Cardiac septum (tissue), 1 donor: ENCODE measurements around the gene RD3L. TPM values are rescaled to one million over a fixed set of nuclear protein-coding genes. Genes with fewer than 3 reads are reported as not detected.

Experiments
- DNase-seq: peaks from one replicate; pipeline ENCODE4 v3.0.0-alpha.2; 2020; ENCODE audit warnings: low spot score
- intact Hi-C: fragments of 100-400 bp; cut with DNase I; formaldehyde crosslinking; loops from one replicate; pipeline ENCODE4 v1.14.0; 2022
- total RNA-seq: library from RNA; stranded (reverse); fragmentation: NEBNext Ultra II Directional; extraction: Animal tissue kit (Norgen Biotek cat#: 25700); gene quantifications from one replicate; pipeline ENCODE4 v1.2.1, GENCODE V29; 2021
- donor health status: DM: no; HTN: no; CAD: no.

RD3L gene
- total RNA-seq, 1 donor from 2014 or later, result 13.1 TPM

DNA sequence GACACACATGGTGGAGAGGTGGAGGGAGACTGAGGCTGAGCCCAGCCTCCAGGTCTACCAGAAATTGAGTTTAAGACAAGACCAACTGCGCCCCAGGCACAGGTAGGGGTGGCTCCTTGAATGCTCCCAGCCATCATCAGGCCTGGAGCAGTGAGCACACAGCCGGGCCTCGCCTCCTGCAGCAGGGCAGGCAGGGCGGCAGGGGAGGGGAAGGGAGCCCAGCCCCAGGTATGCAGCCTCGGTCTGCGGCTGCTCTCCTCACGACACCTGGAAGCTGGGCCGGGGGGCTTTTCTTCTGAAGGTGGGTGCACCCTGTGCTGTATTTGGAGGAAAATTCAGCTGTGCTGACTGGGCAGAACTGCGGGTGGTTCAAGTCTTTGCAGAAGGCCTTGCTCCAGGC lies 43.6 kb downstream of the RD3L start:
- intact Hi-C loops, result no loop called here
- no peak for DNase-seq

DNA sequence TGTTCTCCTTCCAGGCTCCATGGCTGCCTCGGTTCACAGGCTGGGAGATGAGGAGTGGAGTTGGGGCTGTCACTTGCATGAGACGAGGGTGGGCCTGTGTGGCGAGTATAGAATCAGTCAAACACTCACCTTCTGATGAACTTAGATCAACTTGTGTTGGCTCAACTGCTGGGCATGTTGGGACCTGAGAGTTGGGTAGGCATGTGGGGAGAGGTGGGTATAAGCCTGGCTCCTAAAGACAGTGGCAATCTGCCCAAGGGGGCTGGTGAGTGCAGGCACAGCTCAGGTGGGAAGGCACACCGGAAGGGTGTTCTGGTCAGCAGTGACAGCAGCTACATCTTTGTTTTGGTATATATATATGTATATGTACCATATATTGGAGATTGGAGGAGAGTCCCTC lies 44.1 kb downstream of the RD3L start:
- DNase-seq, result no peak
- intact Hi-C loops, result no loop called here

DNA sequence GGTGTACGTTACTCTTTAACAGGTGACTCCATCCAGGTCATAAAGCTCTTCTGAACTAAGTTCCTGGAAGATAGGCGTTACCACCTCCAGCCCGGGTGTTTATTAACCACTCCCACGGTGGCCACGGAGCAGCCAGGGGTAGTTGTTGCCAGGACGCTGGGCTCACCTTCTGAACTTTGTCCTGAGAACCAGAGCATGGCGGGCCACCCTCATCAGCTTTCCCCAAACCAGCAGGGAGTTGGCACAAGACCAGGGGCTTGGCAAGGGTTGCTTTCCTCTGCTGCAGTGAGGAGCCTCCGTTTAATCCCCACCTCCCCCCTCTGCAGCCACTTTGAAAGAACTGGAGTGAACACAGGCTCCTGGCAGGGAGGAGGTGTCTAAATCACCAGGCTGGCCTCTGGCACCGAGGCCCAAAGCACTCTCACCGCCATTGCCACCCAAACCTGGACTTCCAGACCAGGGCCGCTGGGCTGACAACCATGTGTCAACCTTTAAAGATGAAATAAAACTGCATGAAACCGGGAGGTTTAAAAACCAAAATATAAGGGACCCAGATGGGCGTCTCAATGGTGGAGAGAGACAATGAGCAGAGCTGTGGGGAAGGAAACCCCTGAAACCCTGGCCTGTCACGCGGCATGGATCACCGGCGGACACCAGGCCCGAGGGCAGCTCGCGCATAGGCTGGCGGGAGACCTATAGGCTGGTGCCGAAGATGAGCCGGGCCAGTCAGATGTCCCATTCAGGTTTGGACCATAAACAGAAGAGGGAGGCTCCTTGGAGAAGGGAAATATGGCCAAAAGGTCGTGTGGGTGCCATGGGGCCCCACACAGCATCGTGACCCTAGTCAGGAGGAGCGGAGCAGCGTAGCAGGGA lies 45.0 kb downstream of the RD3L start:
- intact Hi-C loops, result no loop called here
- no peak for DNase-seq

DNA sequence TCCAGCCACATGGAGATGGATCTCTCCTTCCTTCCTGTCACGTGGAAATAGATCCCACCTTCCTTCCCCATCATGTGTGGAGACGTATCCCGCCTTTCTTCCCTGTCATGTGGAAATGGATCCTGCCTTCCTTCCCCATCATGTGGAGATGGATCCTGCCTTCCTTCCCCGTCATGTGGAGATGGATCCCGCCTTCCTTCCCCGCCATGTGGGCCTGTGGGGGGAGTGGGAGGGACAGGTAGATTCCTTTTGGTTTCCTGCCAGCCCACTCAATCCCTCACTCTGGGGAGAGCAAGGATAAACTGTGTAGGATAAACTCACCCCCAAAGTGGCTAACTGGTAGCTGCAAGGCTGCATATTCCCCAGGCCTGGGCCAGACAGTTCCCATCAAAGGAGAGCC lies 45.8 kb downstream of the RD3L start:
- DNase-seq, result no peak
- intact Hi-C loops, result no loop called here

DNA sequence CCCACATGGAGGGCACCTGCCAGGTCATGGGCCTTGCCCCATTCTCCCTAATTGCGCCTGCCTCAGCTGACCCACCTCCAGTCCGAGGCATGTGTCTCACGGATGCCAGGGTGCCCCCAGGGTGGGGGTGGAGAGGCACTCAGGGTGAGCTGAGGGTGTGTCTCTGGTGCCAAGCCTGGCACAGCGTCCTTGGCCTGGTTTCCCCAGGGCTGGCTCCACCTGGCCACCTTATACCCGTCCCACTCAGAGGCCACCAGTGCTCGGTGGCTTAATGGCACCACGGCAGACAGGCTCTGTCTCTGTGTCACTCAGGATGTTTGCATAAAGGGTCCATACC lies 47.6 kb downstream of the RD3L start:
- DNase-seq, result no peak
- intact Hi-C loops, result no loop called here

DNA sequence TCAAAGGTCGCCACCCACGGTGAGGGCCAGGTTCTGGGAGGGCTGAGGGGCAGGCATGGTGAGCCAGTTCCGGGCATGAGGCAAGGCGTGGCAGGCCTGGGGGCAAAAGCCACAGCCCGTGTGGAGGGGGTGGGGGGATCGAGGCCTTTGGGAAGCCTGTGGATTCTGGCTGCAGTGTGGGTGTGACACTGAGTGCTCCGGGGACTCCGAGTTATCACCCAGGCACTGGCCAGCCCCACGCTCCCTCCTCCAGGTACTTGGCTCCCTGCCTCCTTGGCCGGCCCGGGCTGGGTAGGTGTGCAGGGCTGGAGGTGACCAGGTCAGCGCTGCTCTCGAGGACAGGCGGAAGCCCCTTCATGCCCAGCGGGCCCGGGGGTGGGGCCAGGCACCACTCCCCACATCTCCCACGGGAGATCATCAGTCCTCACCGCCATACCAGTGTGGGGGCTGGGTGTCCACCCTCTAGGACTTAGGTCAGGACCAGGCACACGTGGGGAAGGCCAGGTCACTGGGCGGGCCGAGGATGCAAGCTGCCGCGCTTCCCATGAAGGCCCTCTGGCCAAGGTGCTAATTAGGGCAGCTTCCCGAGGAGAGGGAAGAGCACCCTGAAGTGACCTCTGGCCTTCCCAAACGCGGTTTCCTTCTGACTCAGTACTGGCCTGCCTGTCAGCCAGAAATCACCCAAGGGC lies 48.2 kb downstream of the RD3L start:
- intact Hi-C loops, result no loop called here
- DNase-seq, result no peak

DNA sequence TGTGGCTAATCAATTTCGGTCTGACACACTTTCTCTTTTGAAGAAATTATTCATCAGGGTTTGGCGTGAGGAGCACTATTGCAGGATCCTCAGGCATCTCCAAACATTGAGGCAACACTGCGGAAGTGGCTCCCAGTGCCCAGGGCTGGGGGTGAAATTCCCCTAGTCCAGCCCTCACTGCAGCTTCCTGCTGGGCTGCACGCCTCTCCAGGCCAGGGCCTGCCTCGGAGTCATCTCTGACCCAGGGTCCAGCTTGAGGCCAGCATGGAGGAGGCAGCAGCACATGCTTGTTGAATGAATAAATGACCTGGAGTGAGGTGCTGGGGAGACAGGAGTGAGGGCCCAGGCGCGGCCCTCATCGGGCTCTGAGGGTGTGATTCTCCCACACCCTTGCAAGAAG lies 50.1 kb downstream of the RD3L start:
- DNase-seq, result no peak

DNA sequence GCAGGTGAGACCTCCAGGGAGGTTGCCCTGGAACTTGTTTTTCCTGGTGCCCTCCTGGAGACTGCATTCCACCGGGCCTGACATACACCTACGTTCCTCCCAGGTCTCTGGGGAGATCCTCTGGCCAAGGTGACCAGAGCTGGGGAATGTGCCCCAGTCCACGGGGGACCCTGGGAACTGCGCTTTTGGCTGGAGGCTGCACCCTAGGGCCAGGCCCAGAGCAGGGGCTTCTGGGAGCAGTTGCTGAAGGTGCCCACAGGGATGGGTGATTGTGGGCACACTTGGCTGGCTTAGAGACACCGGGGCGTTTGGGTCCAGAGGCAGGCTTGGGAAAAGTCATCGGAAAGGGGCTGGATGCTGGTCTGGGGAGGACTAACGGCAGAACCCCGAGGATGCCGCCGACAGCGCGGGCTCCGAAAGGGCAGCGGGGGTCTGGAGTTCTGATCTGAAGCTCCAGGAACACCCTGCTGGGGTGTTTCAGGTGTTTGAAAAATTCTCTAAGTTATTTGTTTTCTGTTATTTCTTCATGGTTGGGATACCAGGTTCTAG lies 50.6 kb downstream of the RD3L start:
- no peak for DNase-seq
- intact Hi-C loops, result no loop called here

More for the DNA sequence above, 50.1 kb downstream of the RD3L start:
- intact Hi-C loops, result no loop called here

DNA sequence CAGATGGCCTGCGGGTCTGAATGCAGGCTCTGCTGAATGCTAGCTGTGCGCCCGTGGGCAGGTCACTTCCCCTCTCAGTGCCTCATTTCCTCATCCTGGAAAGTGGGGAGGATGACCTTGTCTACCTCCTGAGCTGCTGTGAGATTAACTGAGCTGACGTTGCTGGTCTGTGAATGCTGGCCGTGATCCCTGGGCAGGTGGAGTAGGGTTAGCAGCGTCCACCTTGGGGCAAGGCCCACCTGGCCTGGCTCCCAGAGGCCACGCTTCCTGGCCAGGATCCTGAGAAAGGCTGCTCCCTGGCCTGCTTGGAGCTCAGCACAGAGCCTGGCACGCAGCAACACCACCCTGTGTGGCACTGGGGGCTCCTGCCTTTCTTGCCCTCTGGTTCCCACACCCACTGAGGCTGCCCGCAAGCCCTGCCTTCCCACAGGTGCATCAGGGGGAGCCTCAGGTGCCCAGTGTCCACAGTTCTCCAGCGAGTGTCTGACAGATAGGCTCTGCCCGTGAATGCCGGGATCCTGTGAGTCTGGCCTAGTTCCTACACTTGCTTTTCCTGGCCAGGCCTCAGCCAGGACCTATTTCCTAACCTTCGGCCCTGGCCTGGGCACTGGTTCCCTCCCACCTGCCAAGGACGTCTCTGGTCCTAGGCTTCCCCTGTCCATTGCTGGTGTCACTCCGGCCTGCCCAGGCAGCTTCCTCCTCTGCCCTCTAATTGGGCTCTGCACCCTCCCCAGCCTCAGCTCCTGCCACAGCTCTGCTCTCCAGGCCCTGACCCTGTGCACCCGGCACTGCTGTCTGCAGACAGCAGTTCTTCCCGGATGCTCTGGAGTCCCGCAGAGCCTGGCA lies 51.3 kb downstream of the RD3L start:
- DNase-seq, result no peak
- intact Hi-C loops, result no loop called here

Other genes with a start within 250 kb of the RD3L start
- 3.9 TPM for gene XRCC3, start 227.1 kb downstream of the RD3L start, total RNA-seq
- gene ZFYVE21, start 226.7 kb downstream of the RD3L start, total RNA-seq, result 60.9 TPM
- 67.8 TPM for gene PPP1R13B, start 95.0 kb downstream of the RD3L start, total RNA-seq
- 3.3 TPM for gene TDRD9, start 14.1 kb downstream of the RD3L start, total RNA-seq
- 4.4 TPM for gene ASPG, start 143.2 kb upstream of the RD3L start, total RNA-seq
- gene KIF26A, start 196.1 kb upstream of the RD3L start, total RNA-seq, result 6.8 TPM